GM23248 (cell line): ENCODE data around the gene RPL26. TPM values are rescaled to one million over a fixed set of nuclear protein-coding genes. Genes with fewer than 3 reads are reported as not detected.

ENCODE experiments used
- DNase-seq: peaks from one replicate; pipeline ENCODE4 v3.0.0-alpha.2; 2015
- H2AFZ ChIP-seq: fragments of 200-600 bp; sonication (generic); 2 replicates; pipeline ENCODE4 v1.6.1; 2016; ENCODE audit warnings: antibody characterized with exemption
- H3F3A ChIP-seq: fragments of 200-600 bp; sonication (generic); 2 replicates; pipeline ENCODE4 v1.6.1; 2016; ENCODE audit warnings: mild to moderate bottlenecking, antibody characterized with exemption, mixed run types; ENCODE audit not compliant: insufficient read depth
- H3K27ac ChIP-seq: fragments of 200-600 bp; sonication (generic); 2 replicates; pipeline ENCODE4 v1.5.1; 2016; ENCODE audit warnings: mild to moderate bottlenecking
- H3K27me3 ChIP-seq: fragments of 200-600 bp; sonication (generic); replicated peaks from 2 replicates; pipeline ENCODE4 v1.6.1; 2016; ENCODE audit warnings: mild to moderate bottlenecking; ENCODE audit not compliant: insufficient read depth
- H3K36me3 ChIP-seq: fragments of 200-600 bp; sonication (generic); 2 replicates; pipeline ENCODE4 v1.6.1; 2016; ENCODE audit warnings: low read depth, mild to moderate bottlenecking
- H3K4me1 ChIP-seq: fragments of 200-600 bp; sonication (generic); 2 replicates; pipeline ENCODE4 v1.6.1; 2016; ENCODE audit warnings: mild to moderate bottlenecking; ENCODE audit not compliant: insufficient read depth
- H3K4me2 ChIP-seq: fragments of 200-600 bp; sonication (generic); one replicate; pipeline ENCODE4 v1.6.1; 2016; ENCODE audit warnings: mild to moderate bottlenecking; ENCODE audit not compliant: unreplicated experiment
- H3K4me3 ChIP-seq: fragments of 200-600 bp; sonication (generic); 2 replicates; pipeline ENCODE4 v1.5.1; 2016; ENCODE audit warnings: mild to moderate bottlenecking
- H3K79me2 ChIP-seq: fragments of 200-600 bp; sonication (generic); 2 replicates; pipeline ENCODE4 v1.6.1; 2016; ENCODE audit warnings: mild to moderate bottlenecking; ENCODE audit not compliant: insufficient read depth
- H3K9ac ChIP-seq: fragments of 200-600 bp; sonication (generic); 2 replicates; pipeline ENCODE4 v1.6.1; 2016; ENCODE audit warnings: mild to moderate bottlenecking
- H3K9me2 ChIP-seq: fragments of 200-600 bp; sonication (generic); 2 replicates; pipeline ENCODE4 v1.6.1; 2016; ENCODE audit warnings: mixed run types, mild to moderate bottlenecking, moderate library complexity; ENCODE audit not compliant: insufficient read depth
- H3K9me3 ChIP-seq: fragments of 200-600 bp; sonication (generic); one replicate; pipeline ENCODE4 v1.6.1; 2017; ENCODE audit warnings: low read depth
- H4K20me1 ChIP-seq: fragments of 200-600 bp; sonication (generic); 2 replicates; pipeline ENCODE4 v1.6.0; 2016; ENCODE audit not compliant: insufficient read depth
- EZH2 ChIP-seq: fragments of 200-600 bp; sonication (generic); IDR thresholded peaks from 2 replicates; pipeline ENCODE4 v1.6.1; 2018; ENCODE audit warnings: antibody characterized with exemption, mild to moderate bottlenecking; ENCODE audit not compliant: insufficient read depth, poor library complexity, severe bottlenecking
- EZH2phosphoT487 ChIP-seq: fragments of 200-600 bp; sonication (generic); IDR thresholded peaks from 2 replicates; pipeline ENCODE4 v1.6.1; 2018; ENCODE audit warnings: antibody characterized with exemption, moderate library complexity, mild to moderate bottlenecking, low read depth; ENCODE audit not compliant: insufficient read depth
- WGBS, 2 experiments: methylation state at CpG; one replicate each; pipeline ENCODE4 v1.1.6; 2015 to 2017; ENCODE audit warnings: low lambda C conversion rate in 2 of 2, low coverage in 1 of 2; ENCODE audit errors: missing lambda C conversion rate in 2 of 2; 5-methylcytosine and 5-hydroxymethylcytosine counted together
- in situ Hi-C: fragments of 300-500 bp; cut with MboI; formaldehyde crosslinking; loops from 2 replicates; pipeline ENCODE4 v1.15.0; 2020
- polyA plus RNA-seq: library from polyadenylated mRNA; unstranded; fragments of >200 nt; fragmentation: Nextera tagmentation; extraction: Ambion mirVana; gene quantifications from 2 replicates; pipeline ENCODE4 v1.2.1, GENCODE V29; 2016
- total RNA-seq: library from RNA; depleted of rRNA; stranded (reverse); fragments of >200 nt; shearing (Covaris generic); gene quantifications from 2 replicates; pipeline ENCODE4 v1.2.3, GENCODE V29; 2014

RPL26 gene
- total and polyA plus RNA-seq, 2 experiments from 2014 or later = 522 to 2,122 TPM

GRCh38 chr17:8417806-8418205, 34.8 kb upstream of the RPL26 start:
- H2AFZ ChIP-seq = no peak overlapping the region
- in situ Hi-C loops = loop anchor here (10.0 kb wide), 1 partner anchor 337 kb away; the partner anchor contains the start of gene SPDYE4

GRCh38 chr17:8413938-8414337, 30.9 kb upstream of the RPL26 start:
- no peak overlapping the region for H3K4me2 ChIP-seq
- H4K20me1 ChIP-seq = no peaks in the 10 kb centered on the region
- TF ChIP-seq EZH2 (no peak), EZH2phosphoT487 (no peak)
- no peaks in the 10 kb centered on the region for H3K9me3 ChIP-seq
- peaks cover 7% of the 10 kb centered on the region; the same call in 1 of the 2 replicates for H3K4me1 ChIP-seq
- H3K36me3 ChIP-seq = no peaks in the 10 kb centered on the region
- H3K9me2 ChIP-seq = no peaks in the 10 kb centered on the region
- H3K9ac ChIP-seq = no peak overlapping the region
- in situ Hi-C loops = loop anchor here (10.0 kb wide), 1 partner anchor 341 kb away; the partner anchor contains the start of gene SPDYE4
- no peak overlapping the region for H3K27ac ChIP-seq
- H3K79me2 ChIP-seq = no peaks in the 10 kb centered on the region
- no peaks in the 10 kb centered on the region for H3K27me3 ChIP-seq
- H3K4me3 ChIP-seq = no peak overlapping the region
- H3F3A ChIP-seq = peaks cover 6% of the 10 kb centered on the region; the same call in 1 of the 2 replicates
- no peak overlapping the region for H2AFZ ChIP-seq
- DNase-seq = no peak

More at GRCh38 chr17:8417806-8418205, 34.8 kb upstream of the RPL26 start:
- no peak overlapping the region for H3K4me2 ChIP-seq
- no peaks in the 10 kb centered on the region for H3K27me3 ChIP-seq
- no peaks in the 10 kb centered on the region for H3K9me3 ChIP-seq
- H3K79me2 ChIP-seq = no peaks in the 10 kb centered on the region
- H3K27ac ChIP-seq = no peak overlapping the region
- no peaks in the 10 kb centered on the region for H4K20me1 ChIP-seq
- peaks cover 20% of the 10 kb centered on the region for H3F3A ChIP-seq
- H3K9ac ChIP-seq = no peak overlapping the region
- DNase-seq = no peak
- no peak overlapping the region for H3K4me3 ChIP-seq
- no peaks in the 10 kb centered on the region for H3K9me2 ChIP-seq
- H3K36me3 ChIP-seq = no peaks in the 10 kb centered on the region
- TF ChIP-seq EZH2 (no peak), EZH2phosphoT487 (no peak)
- peaks cover 11% of the 10 kb centered on the region for H3K4me1 ChIP-seq
- 85% methylated on average over 4 of the region's 4 CpGs for WGBS, 2 experiments

GRCh38 chr17:8413328-8413727, 30.3 kb upstream of the RPL26 start:
- H4K20me1 ChIP-seq = no peaks in the 10 kb centered on the region
- no peaks in the 10 kb centered on the region for H3K36me3 ChIP-seq
- TF ChIP-seq EZH2 (no peak), EZH2phosphoT487 (no peak)
- H3K4me1 ChIP-seq = peaks cover 7% of the 10 kb centered on the region; the same call in 1 of the 2 replicates
- H3K9me3 ChIP-seq = no peaks in the 10 kb centered on the region
- no peak overlapping the region for H3K4me2 ChIP-seq
- WGBS, 2 experiments = 93 to 98% methylated on average over 4 of the region's 4 CpGs
- in situ Hi-C loops = loop anchor here (10.0 kb wide), 1 partner anchor 341 kb away; the partner anchor contains the start of gene SPDYE4
- no peak overlapping the region for H3K27ac ChIP-seq
- H3K9ac ChIP-seq = no peak overlapping the region
- no peaks in the 10 kb centered on the region for H3K27me3 ChIP-seq
- H3K9me2 ChIP-seq = no peaks in the 10 kb centered on the region
- no peak for DNase-seq
- H3K4me3 ChIP-seq = no peak overlapping the region
- peak overlapping the region; percentile 47 for H2AFZ ChIP-seq
- no peaks in the 10 kb centered on the region for H3K79me2 ChIP-seq
- H3F3A ChIP-seq = peaks cover 6% of the 10 kb centered on the region; the same call in 1 of the 2 replicates

- H3K4me2 ChIP-seq = no peak overlapping the region
- H3F3A ChIP-seq = peaks cover 6% of the 10 kb centered on the region; the same call in 1 of the 2 replicates
- in situ Hi-C loops = loop anchor here (10.0 kb wide), 1 partner anchor 343 kb away; the partner anchor contains the start of gene SPDYE4
- no peak overlapping the region for H3K9ac ChIP-seq
- H3K79me2 ChIP-seq = no peaks in the 10 kb centered on the region
- H3K4me1 ChIP-seq = peaks cover 7% of the 10 kb centered on the region; the same call in 1 of the 2 replicates
- no peaks in the 10 kb centered on the region for H3K36me3 ChIP-seq
- H4K20me1 ChIP-seq = no peaks in the 10 kb centered on the region
- H3K27me3 ChIP-seq = no peaks in the 10 kb centered on the region
- H3K4me3 ChIP-seq = no peak overlapping the region
- H3K9me3 ChIP-seq = no peaks in the 10 kb centered on the region
- H2AFZ ChIP-seq = no peak overlapping the region
- no peak overlapping the region for H3K27ac ChIP-seq
- no peak for DNase-seq
- no peaks in the 10 kb centered on the region for H3K9me2 ChIP-seq
- TF ChIP-seq EZH2phosphoT487 (no peak), EZH2 (no peak)
- 60 to 63% methylated on average over 5 of the region's 5 CpGs for WGBS, 2 experiments
Measured at GRCh38 chr17:8412089-8412488, 29.1 kb upstream of the RPL26 start.
